Superior temporal gyrus (tissue), 1 donor: Measurements from ENCODE around the gene GTF3C5.
A peak's percentile ranks its signal among the peaks of the same experiment; 100 is the strongest.
"Not testable (repeated sequence)": the region's sequence is repeated elsewhere in the genome, so short reads cannot be mapped to it uniquely, and the experiment has no call there.

Source experiments
- DNase-seq: peaks from one replicate; pipeline ENCODE4 v3.0.0-alpha.2; 2016; ENCODE audit errors: extremely low spot score

The GTF3C5 gene

GRCh38 chr9:133088756-133089155, 58.0 kb downstream of the GTF3C5 start:
- no peak for DNase-seq

GRCh38 chr9:133089271-133089671, 58.5 kb downstream of the GTF3C5 start:
- DNase-seq: no peak

- DNase-seq: no peak
Observed at GRCh38 chr9:133090187-133090586, 59.4 kb downstream of the GTF3C5 start.

- DNase-seq: no peak
Observed at GRCh38 chr9:133090752-133091385, 60.1 kb downstream of the GTF3C5 start.

GRCh38 chr9:133094351-133094750, 63.6 kb downstream of the GTF3C5 start:
- DNase-seq: not testable (repeated sequence)

- no peak for DNase-seq
Observed at GRCh38 chr9:133094842-133095393, 64.1 kb downstream of the GTF3C5 start.

GRCh38 chr9:133098104-133098754, 67.4 kb downstream of the GTF3C5 start:
- DNase-seq: no peak

GRCh38 chr9:133098871-133099270, 68.1 kb downstream of the GTF3C5 start:
- DNase-seq: no peak

- DNase-seq: no peak
Observed at GRCh38 chr9:133099726-133100505, 69.1 kb downstream of the GTF3C5 start.

GRCh38 chr9:133100506-133101355, 69.9 kb downstream of the GTF3C5 start:
- no peak for DNase-seq

GRCh38 chr9:133101356-133102189, 70.8 kb downstream of the GTF3C5 start:
- no peak for DNase-seq

- no peak for DNase-seq
Observed at GRCh38 chr9:133102190-133103021, 71.6 kb downstream of the GTF3C5 start.

- peak; percentile 83 for DNase-seq
Observed at GRCh38 chr9:133103183-133103986, 72.6 kb downstream of the GTF3C5 start.

- DNase-seq: no peak
Observed at GRCh38 chr9:133103987-133104505, 73.2 kb downstream of the GTF3C5 start.

- DNase-seq: no peak
Observed at GRCh38 chr9:133104718-133105460, 74.1 kb downstream of the GTF3C5 start.

GRCh38 chr9:133105461-133105770, 74.6 kb downstream of the GTF3C5 start:
- DNase-seq: no peak

- DNase-seq: no peak
Observed at GRCh38 chr9:133106511-133107244, 75.9 kb downstream of the GTF3C5 start.
